HG03460 (cell line): ENCODE measurements around the gene SPSB3.
A peak's percentile ranks its signal among the peaks of the same experiment; 100 is the strongest.

Source experiments
- ATAC-seq: cut with Tn5 transposase; IDR thresholded peaks from one replicate; pipeline ENCODE4 v1.9.1; 2021; ENCODE audit not compliant: unreplicated experiment

SPSB3 gene

GRCh38 chr16:1782408-1783264 is at the start of gene SPSB3, which contains the start of gene NUBP2:
Gene SPSB3 (minus strand): TSS chr16:1782571. CDS start chr16:1781483, 1,088 bp downstream.
Gene NUBP2 (plus strand): TSS chr16:1782960. CDS start chr16:1783021, 61 bp downstream.
- peak; percentile 85 for ATAC-seq

GRCh38 chr16:1831186-1832075 is 49.1 kb upstream of the SPSB3 start:
- no peak for ATAC-seq

GRCh38 chr16:1830213-1830612 is 47.8 kb upstream of the SPSB3 start:
- no peak for ATAC-seq

- ATAC-seq, result no peak
Observed at GRCh38 chr16:1828645-1829410, 46.5 kb upstream of the SPSB3 start.

- ATAC-seq, result peak; percentile 79
Observed at GRCh38 chr16:1826691-1827573, 44.6 kb upstream of the SPSB3 start, which contains the start of the genes FAHD1 and HAGH. Gene FAHD1 (plus strand): TSS chr16:1827206. CDS start chr16:1827239, 33 bp downstream. Gene HAGH (minus strand): TSS chr16:1826825. CDS start chr16:1826787, 38 bp downstream.

- peak; percentile 47 for ATAC-seq
Observed at GRCh38 chr16:1825864-1826690, 43.7 kb upstream of the SPSB3 start.

GRCh38 chr16:1825381-1825863 is 43.1 kb upstream of the SPSB3 start:
- no peak for ATAC-seq

- ATAC-seq, result no peak
Observed at GRCh38 chr16:1823821-1824220, 41.5 kb upstream of the SPSB3 start.

- ATAC-seq, result no peak
Observed at GRCh38 chr16:1822801-1823200, 40.4 kb upstream of the SPSB3 start.

GRCh38 chr16:1821861-1822611 is 39.7 kb upstream of the SPSB3 start:
- ATAC-seq, result no peak

- no peak for ATAC-seq
Observed at GRCh38 chr16:1820946-1821290, 38.5 kb upstream of the SPSB3 start.

GRCh38 chr16:1820096-1820945 is 38.0 kb upstream of the SPSB3 start:
- ATAC-seq, result no peak

GRCh38 chr16:1819611-1820010 is 37.2 kb upstream of the SPSB3 start:
- no peak for ATAC-seq

GRCh38 chr16:1818873-1819525 is 36.6 kb upstream of the SPSB3 start:
- no peak for ATAC-seq

- ATAC-seq, result no peak
Observed at GRCh38 chr16:1818204-1818872, 36.0 kb upstream of the SPSB3 start.

GRCh38 chr16:1817716-1818115 is 35.3 kb upstream of the SPSB3 start:
- no peak for ATAC-seq
